SH-SY5Y (cell line): ENCODE data around the gene POT1.

Source experiments
- GATA2 ChIP-seq: IDR thresholded peaks from 2 replicates; pipeline ENCODE4 v1.6.1; 2011; ENCODE audit warnings: mild to moderate bottlenecking, low read depth, low read length
- GATA3 ChIP-seq: IDR thresholded peaks from 2 replicates; pipeline ENCODE4 v1.6.1; 2011; ENCODE audit warnings: low read depth, mild to moderate bottlenecking, low read length, moderate library complexity

DNA sequence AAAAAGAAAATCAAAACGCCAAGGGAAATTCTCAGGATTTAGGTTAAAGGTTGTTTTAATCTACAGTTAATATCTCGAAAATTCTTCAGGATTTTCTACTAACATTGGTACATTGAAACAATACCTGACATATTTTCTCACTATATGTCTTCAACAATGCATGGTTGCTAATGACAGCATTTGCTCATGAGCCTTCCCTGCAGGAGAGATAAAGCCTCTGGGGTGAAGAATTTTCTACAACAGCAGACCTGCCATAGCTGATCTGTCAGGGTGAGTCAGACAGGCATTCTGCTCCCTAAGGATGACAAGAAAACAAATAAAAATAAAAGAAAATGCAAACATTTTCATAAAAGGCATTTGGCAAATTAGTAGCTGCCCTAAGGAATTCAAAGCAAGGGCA is 152.4 kb downstream of the POT1 start:
- TF ChIP-seq GATA2 (no peak), GATA3 (no peak)
